ENCODE results near the gene SYNGR2.
A peak's percentile ranks its signal among the peaks of the same experiment; 100 is the strongest.
"Not testable (repeated sequence)": the region's sequence is repeated elsewhere in the genome, so short reads cannot be mapped to it uniquely, and the experiment has no call there.

SYNGR2 gene

GRCh38 chr17:78166416-78166815 is 2.0 kb upstream of the SYNGR2 start:
- H3K4me3 ChIP-seq (ENCODE audit: low read depth, low read length) = no peak overlapping the region
- DNase-seq (ENCODE audit: low read depth) = no peak

- peak overlapping the region; percentile 45 for H3K4me3 ChIP-seq (ENCODE audit: low read depth, low read length)
- DNase-seq (ENCODE audit: low read depth) = no peak
These were observed 767 bp downstream of the SYNGR2 start for GRCh38 chr17:78168903-78169793.

- no peak for DNase-seq (ENCODE audit: low read depth)
- no peak overlapping the region for H3K4me3 ChIP-seq (ENCODE audit: low read depth, low read length)
These were observed 2.6 kb downstream of the SYNGR2 start for GRCh38 chr17:78170692-78171590.

- not testable (repeated sequence) for DNase-seq (ENCODE audit: low read depth); H3K4me3 ChIP-seq (ENCODE audit: low read depth, low read length)
These were observed 3.3 kb downstream of the SYNGR2 start for GRCh38 chr17:78171591-78172248.

- DNase-seq (ENCODE audit: low read depth) = no peak
- no peak overlapping the region for H3K4me3 ChIP-seq (ENCODE audit: low read depth, low read length)
These were observed 4.1 kb downstream of the SYNGR2 start for GRCh38 chr17:78172249-78173051.

GRCh38 chr17:78173097-78173715 is 4.8 kb downstream of the SYNGR2 start:
- no peak overlapping the region for H3K4me3 ChIP-seq (ENCODE audit: low read depth, low read length)
- no peak for DNase-seq (ENCODE audit: low read depth)

- DNase-seq (ENCODE audit: low read depth) = no peak
- H3K4me3 ChIP-seq (ENCODE audit: low read depth, low read length) = no peak overlapping the region
These were observed 6.0 kb downstream of the SYNGR2 start for GRCh38 chr17:78174346-78174869.

GRCh38 chr17:78174870-78175642 is 6.7 kb downstream of the SYNGR2 start:
- no peak overlapping the region for H3K4me3 ChIP-seq (ENCODE audit: low read depth, low read length)
- no peak for DNase-seq (ENCODE audit: low read depth)

- DNase-seq (ENCODE audit: low read depth) = no peak
- H3K4me3 ChIP-seq (ENCODE audit: low read depth, low read length) = no peak overlapping the region
These were observed 7.2 kb downstream of the SYNGR2 start for GRCh38 chr17:78175643-78175981.

- no peak overlapping the region for H3K4me3 ChIP-seq (ENCODE audit: low read depth, low read length)
- DNase-seq (ENCODE audit: low read depth) = no peak
These were observed 8.2 kb downstream of the SYNGR2 start for GRCh38 chr17:78176548-78177025.

- no peak for DNase-seq (ENCODE audit: low read depth)
- H3K4me3 ChIP-seq (ENCODE audit: low read depth, low read length) = no peak overlapping the region
These were observed 11.0 kb downstream of the SYNGR2 start for GRCh38 chr17:78179372-78179771.

GRCh38 chr17:78180083-78180482 is 11.7 kb downstream of the SYNGR2 start:
- DNase-seq (ENCODE audit: low read depth) = no peak
- no peak overlapping the region for H3K4me3 ChIP-seq (ENCODE audit: low read depth, low read length)

- H3K4me3 ChIP-seq (ENCODE audit: low read depth, low read length) = no peak overlapping the region
These were observed 12.1 kb downstream of the SYNGR2 start for GRCh38 chr17:78180508-78180907.

GRCh38 chr17:78182504-78182903 is 14.1 kb downstream of the SYNGR2 start:
- no peak for DNase-seq (ENCODE audit: low read depth)
- H3K4me3 ChIP-seq (ENCODE audit: low read depth, low read length) = no peak overlapping the region

More at GRCh38 chr17:78180508-78180907, 12.1 kb downstream of the SYNGR2 start:
- DNase-seq (ENCODE audit: low read depth) = no peak

GRCh38 chr17:78183916-78184315 is 15.5 kb downstream of the SYNGR2 start:
- no peak for DNase-seq (ENCODE audit: low read depth)
- H3K4me3 ChIP-seq (ENCODE audit: low read depth, low read length) = no peak overlapping the region

- no peak for DNase-seq (ENCODE audit: low read depth)
- no peak overlapping the region for H3K4me3 ChIP-seq (ENCODE audit: low read depth, low read length)
These were observed 16.0 kb downstream of the SYNGR2 start for GRCh38 chr17:78184351-78184750.

- H3K4me3 ChIP-seq (ENCODE audit: low read depth, low read length) = no peak overlapping the region
These were observed 16.5 kb downstream of the SYNGR2 start for GRCh38 chr17:78184868-78185267.

More at GRCh38 chr17:78184868-78185267, 16.5 kb downstream of the SYNGR2 start:
- DNase-seq (ENCODE audit: low read depth) = no peak
